CD14-positive monocyte (primary cell): ENCODE measurements around the gene ROR1. TPM values are rescaled to one million over a fixed set of nuclear protein-coding genes. Genes with fewer than 3 reads are reported as not detected.

ENCODE experiments used
- DNase-seq, 3 donors: peaks; one replicate each; pipeline ENCODE4 v3.0.0-alpha.2; 2011 to 2022
- H2AFZ ChIP-seq: 2 replicates; pipeline ENCODE4 v1.6.0; 2012; ENCODE audit warnings: mild to moderate bottlenecking, low read depth, low read length, inconsistent platforms; ENCODE audit not compliant: insufficient read depth, poor library complexity, severe bottlenecking
- H3K27ac ChIP-seq, 2 donors: 1 replicate in 1 of 2; 2 replicates in 1 of 2; pipeline ENCODE4 v1.5.1; 2012 to 2013; ENCODE audit warnings: low read length in 2 of 2, control low read depth in 1 of 2, inconsistent platforms in 1 of 2, low read depth in 1 of 2, mild to moderate bottlenecking in 1 of 2
- H3K27me3 ChIP-seq, 2 donors: one replicate each; pipeline versions ENCODE4 v1.6.0 to v1.6.1; 2011 to 2013; ENCODE audit warnings: low read length in 2 of 2; ENCODE audit not compliant: control insufficient read depth in 2 of 2, insufficient read depth in 2 of 2
- H3K36me3 ChIP-seq, 2 donors: replicated peaks in 1 of 2; 1 replicate in 1 of 2; 2 replicates in 1 of 2; pipeline versions ENCODE4 v1.5.1 to v1.6.1; 2012 to 2013; ENCODE audit warnings: low read length in 2 of 2, control low read depth in 1 of 2, inconsistent platforms in 1 of 2, mild to moderate bottlenecking in 1 of 2; ENCODE audit not compliant: insufficient read depth in 2 of 2, control insufficient read depth in 1 of 2
- H3K4me1 ChIP-seq, 2 donors: 1 replicate in 1 of 2; 2 replicates in 1 of 2; pipeline versions ENCODE4 v1.5.1 to v1.6.1; 2012 to 2013; ENCODE audit warnings: low read length in 2 of 2, control low read depth in 1 of 2, inconsistent platforms in 1 of 2, mild to moderate bottlenecking in 1 of 2, moderate library complexity in 1 of 2; ENCODE audit not compliant: insufficient read depth in 2 of 2, control insufficient read depth in 1 of 2
- H3K4me2 ChIP-seq: replicated peaks from 2 replicates; pipeline ENCODE3; 2012; ENCODE audit warnings: low read length, moderate library complexity, mild to moderate bottlenecking; ENCODE audit not compliant: poor library complexity, severe bottlenecking; ENCODE audit errors: extremely low read depth
- H3K4me3 ChIP-seq, 3 experiments: fragments of 200-600 bp in 1 of 3; sonication (generic) in 1 of 3; replicated peaks in 1 of 3; 1 replicate in 2 of 3; 2 replicates in 1 of 3; pipeline ENCODE4 v1.5.1; 2011 to 2013; ENCODE audit warnings: low read length in 3 of 3, mild to moderate bottlenecking in 3 of 3, control low read depth in 2 of 3, low read depth in 2 of 3, inconsistent platforms in 1 of 3, moderate library complexity in 1 of 3
- H3K79me2 ChIP-seq: 2 replicates; pipeline ENCODE4 v1.6.0; 2012; ENCODE audit warnings: mild to moderate bottlenecking, control low read depth, inconsistent platforms, low read length, moderate library complexity; ENCODE audit not compliant: insufficient read depth
- H3K9ac ChIP-seq: 2 replicates; pipeline ENCODE4 v1.6.0; 2017; ENCODE audit warnings: low read length, mild to moderate bottlenecking; ENCODE audit not compliant: insufficient read depth, poor library complexity, severe bottlenecking
- H3K9me3 ChIP-seq, 2 donors: replicated peaks in 1 of 2; 1 replicate in 1 of 2; 2 replicates in 1 of 2; pipeline versions ENCODE4 v1.5.1 to v1.6.1; 2012 to 2013; ENCODE audit warnings: low read length in 2 of 2, control low read depth in 1 of 2; ENCODE audit not compliant: control insufficient read depth in 1 of 2, insufficient read depth in 1 of 2
- H4K20me1 ChIP-seq: 2 replicates; pipeline ENCODE4 v1.6.0; 2012; ENCODE audit warnings: mild to moderate bottlenecking, low read length, control low read depth, moderate library complexity; ENCODE audit not compliant: insufficient read depth
- H3K27ac Mint-ChIP-seq, 7 donors: one replicate each; pipeline ENCODE4 v1.8.0; 2020; ENCODE audit warnings: mild to moderate bottlenecking in 7 of 7, mixed read lengths in 7 of 7, moderate library complexity in 6 of 7, inconsistent platforms in 2 of 7
- H3K27me3 Mint-ChIP-seq, 3 donors: one replicate each; pipeline ENCODE4 v1.8.0; 2021 to 2022; ENCODE audit warnings: low read depth in 3 of 3, mild to moderate bottlenecking in 3 of 3, mixed read lengths in 3 of 3, moderate library complexity in 3 of 3, inconsistent platforms in 1 of 3
- H3K36me3 Mint-ChIP-seq, 2 donors: one replicate each; pipeline ENCODE4 v1.8.0; 2020; ENCODE audit warnings: mixed read lengths in 2 of 2, inconsistent platforms in 1 of 2, mild to moderate bottlenecking in 1 of 2
- H3K4me1 Mint-ChIP-seq: one replicate; pipeline ENCODE4 v1.8.0; 2020; ENCODE audit warnings: mild to moderate bottlenecking, mixed read lengths
- H3K4me3 Mint-ChIP-seq, 2 donors: one replicate each; pipeline ENCODE4 v1.8.0; 2020; ENCODE audit warnings: mild to moderate bottlenecking in 2 of 2, mixed read lengths in 2 of 2, moderate library complexity in 1 of 2
- H3K9me3 Mint-ChIP-seq, 7 donors: one replicate each; pipeline ENCODE4 v1.8.0; 2020 to 2022; ENCODE audit warnings: mixed read lengths in 7 of 7, mild to moderate bottlenecking in 6 of 7, moderate library complexity in 6 of 7, inconsistent platforms in 2 of 7
- WGBS: methylation state at CpG from one replicate; pipeline ENCODE4 v1.1.5; 2013; ENCODE audit warnings: missing lambda C conversion rate; ENCODE audit not compliant: insufficient coverage; 5-methylcytosine and 5-hydroxymethylcytosine counted together
- intact Hi-C, 2 donors: fragments of 100-400 bp; cut with micrococcal nuclease; formaldehyde crosslinking; loops; one replicate each; pipeline versions ENCODE4 v1.15.0 to v1.15.1; 2023
- polyA plus RNA-seq, 3 donors: library from polyadenylated mRNA; depleted of rRNA in 1 of 3; unstranded in 2 of 3; stranded (reverse) in 1 of 3; fragments of 300-500 nt in 2 of 3; fragments of >200 nt in 1 of 3; fragmentation: Illumina TruSeq in 2 of 3; gene quantifications; 1 replicate in 2 of 3; 2 replicates in 1 of 3; pipeline ENCODE4 v1.2.3, GENCODE V29; 2012 to 2021
- TF ChIP-seq, protein P1 (sequence below): fragments of 200-600 bp; IDR thresholded peaks from one replicate; pipeline ENCODE4 v1.8.0; 2022; ENCODE audit warnings: antibody characterized with exemption, mild to moderate bottlenecking

Gene ROR1
- polyA plus RNA-seq, 3 donors, result not detected

DNA sequence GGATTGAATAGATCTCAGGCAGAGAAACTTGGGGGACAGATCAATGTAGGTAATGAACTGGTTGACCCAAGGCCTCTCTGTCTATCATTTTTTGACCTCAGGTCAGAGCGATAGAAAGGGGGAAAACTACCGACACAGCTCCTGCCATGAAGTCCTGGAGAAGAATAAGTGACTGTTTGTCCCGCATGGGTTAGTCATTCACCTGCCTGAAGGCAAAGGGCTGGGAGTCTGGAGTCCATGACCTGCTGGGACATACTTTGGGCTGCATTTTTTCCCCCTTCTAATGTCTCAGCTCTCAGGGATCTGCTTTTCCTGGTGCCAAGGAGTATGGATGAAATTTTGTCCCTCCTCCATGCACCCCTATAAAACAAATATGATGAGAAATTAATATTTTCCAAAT lies 1.6 kb upstream of the ROR1 start:
- H3K27me3 Mint-ChIP-seq, result peaks cover 47 to 60% (median 52%) of the 10 kb centered on the region in 3 donors
- WGBS, result 90% methylated on average over 2 of the region's 3 CpGs
- peaks cover 18% of the 10 kb centered on the region for H3K4me1 Mint-ChIP-seq
- Histone ChIP-seq H3K4me1 (peaks cover 7 to 9% of the 10 kb centered on the region in 2 donors), H4K20me1 (no peaks in the 10 kb centered on the region), H3K36me3 (no peaks in the 10 kb centered on the region), H3K4me3 (no peak overlapping the region), H3K9ac (no peak overlapping the region), H3K79me2 (no peaks in the 10 kb centered on the region), H3K9me3 (no peaks in the 10 kb centered on the region), H3K27me3 (peaks cover 44 to 55% of the 10 kb centered on the region in 2 donors), H3K4me2 (no peak overlapping the region), H2AFZ (no peak overlapping the region), H3K27ac (no peak overlapping the region)
- peaks cover 0 to 4% of the 10 kb centered on the region in 2 donors for H3K36me3 Mint-ChIP-seq
- H3K9me3 Mint-ChIP-seq, result peaks cover 0 to 11% (median 4%) of the 10 kb centered on the region in 7 donors
- H3K27ac Mint-ChIP-seq, result no peak overlapping the region
- TF ChIP-seq, protein P1, sequence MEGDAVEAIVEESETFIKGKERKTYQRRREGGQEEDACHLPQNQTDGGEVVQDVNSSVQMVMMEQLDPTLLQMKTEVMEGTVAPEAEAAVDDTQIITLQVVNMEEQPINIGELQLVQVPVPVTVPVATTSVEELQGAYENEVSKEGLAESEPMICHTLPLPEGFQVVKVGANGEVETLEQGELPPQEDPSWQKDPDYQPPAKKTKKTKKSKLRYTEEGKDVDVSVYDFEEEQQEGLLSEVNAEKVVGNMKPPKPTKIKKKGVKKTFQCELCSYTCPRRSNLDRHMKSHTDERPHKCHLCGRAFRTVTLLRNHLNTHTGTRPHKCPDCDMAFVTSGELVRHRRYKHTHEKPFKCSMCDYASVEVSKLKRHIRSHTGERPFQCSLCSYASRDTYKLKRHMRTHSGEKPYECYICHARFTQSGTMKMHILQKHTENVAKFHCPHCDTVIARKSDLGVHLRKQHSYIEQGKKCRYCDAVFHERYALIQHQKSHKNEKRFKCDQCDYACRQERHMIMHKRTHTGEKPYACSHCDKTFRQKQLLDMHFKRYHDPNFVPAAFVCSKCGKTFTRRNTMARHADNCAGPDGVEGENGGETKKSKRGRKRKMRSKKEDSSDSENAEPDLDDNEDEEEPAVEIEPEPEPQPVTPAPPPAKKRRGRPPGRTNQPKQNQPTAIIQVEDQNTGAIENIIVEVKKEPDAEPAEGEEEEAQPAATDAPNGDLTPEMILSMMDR, result no peak
- DNase-seq, result no peak
- intact Hi-C loops, result no loop called here
- peak overlapping the region in 1 of 2 donors; percentile 92 for H3K4me3 Mint-ChIP-seq

DNA sequence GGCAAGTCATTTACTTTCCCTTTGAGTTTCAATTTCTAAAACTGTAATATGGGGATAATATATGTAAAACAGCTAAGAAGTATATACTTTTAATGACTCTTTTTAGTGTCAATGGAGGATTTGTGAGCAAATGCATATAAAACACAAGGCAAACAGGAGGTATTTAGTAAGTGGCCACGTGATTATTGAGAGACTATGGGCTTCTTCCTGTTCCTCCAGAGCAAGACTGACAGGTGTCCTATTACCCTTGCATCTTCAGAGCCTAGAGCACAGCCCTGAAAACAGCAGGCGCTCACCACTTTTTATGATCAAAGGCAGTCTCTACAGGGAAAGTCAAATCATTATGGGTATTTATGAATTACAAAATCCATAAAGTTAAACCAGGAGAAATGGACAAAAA lies 941 bp upstream of the ROR1 start:
- no peak for DNase-seq
- Histone ChIP-seq H3K9ac (no peak overlapping the region), H3K27ac (no peak overlapping the region), H2AFZ (no peak overlapping the region), H3K79me2 (no peaks in the 10 kb centered on the region), H3K36me3 (no peaks in the 10 kb centered on the region), H3K4me3 (no peak overlapping the region), H3K4me1 (peaks cover 7 to 9% of the 10 kb centered on the region in 2 donors), H4K20me1 (no peaks in the 10 kb centered on the region), H3K9me3 (no peaks in the 10 kb centered on the region), H3K27me3 (peaks cover 47 to 62% of the 10 kb centered on the region in 2 donors), H3K4me2 (no peak overlapping the region)
- Mint-ChIP-seq H3K9me3 (peaks cover 0 to 11% (median 4%) of the 10 kb centered on the region in 7 donors), H3K4me1 (peaks cover 18% of the 10 kb centered on the region), H3K27ac (no peak overlapping the region), H3K36me3 (peaks cover 0 to 4% of the 10 kb centered on the region in 2 donors), H3K4me3 (peak overlapping the region in 1 of 2 donors; percentile 92), H3K27me3 (peaks cover 47 to 67% (median 55%) of the 10 kb centered on the region in 3 donors)
- 11% methylated on average over 1 of the region's 2 CpGs for WGBS
- TF ChIP-seq, protein P1, result no peak
- intact Hi-C loops, result no loop called here
